GM18517 (cell line): ENCODE data around the gene COPS7A.
"Not testable (repeated sequence)": the region's sequence is repeated elsewhere in the genome, so short reads cannot be mapped to it uniquely, and the experiment has no call there.

Experiments
- ATAC-seq: cut with Tn5 transposase; IDR thresholded peaks from one replicate; pipeline ENCODE4 v1.9.1; 2021; ENCODE audit warnings: mild to moderate bottlenecking, moderate library complexity; ENCODE audit not compliant: unreplicated experiment

COPS7A gene

GRCh38 chr12:6701078-6701768, 22.6 kb upstream of the COPS7A start:
- no peak for ATAC-seq

- ATAC-seq = no peak
Observed at GRCh38 chr12:6703631-6704030, 20.2 kb upstream of the COPS7A start.

GRCh38 chr12:6708351-6708750, 15.5 kb upstream of the COPS7A start:
- ATAC-seq = not testable (repeated sequence)

- no peak for ATAC-seq
Observed at GRCh38 chr12:6708960-6709394, 14.9 kb upstream of the COPS7A start.

- not testable (repeated sequence) for ATAC-seq
Observed at GRCh38 chr12:6716031-6716873, 7.6 kb upstream of the COPS7A start.

- ATAC-seq = no peak
Observed at GRCh38 chr12:6716874-6717437, 6.9 kb upstream of the COPS7A start.

- ATAC-seq = no peak
Observed at GRCh38 chr12:6722863-6723262, 983 bp upstream of the COPS7A start.

- ATAC-seq = peak; percentile 14
Observed at GRCh38 chr12:6724409-6724797, 557 bp downstream of the COPS7A start.

GRCh38 chr12:6725350-6725749, 1.5 kb downstream of the COPS7A start:
- no peak for ATAC-seq

- ATAC-seq = no peak
Observed at GRCh38 chr12:6729186-6729585, 5.3 kb downstream of the COPS7A start.

- ATAC-seq = no peak
Observed at GRCh38 chr12:6730169-6730568, 6.3 kb downstream of the COPS7A start.

- ATAC-seq = no peak
Observed at GRCh38 chr12:6734506-6735387, 10.9 kb downstream of the COPS7A start.

- ATAC-seq = no peak
Observed at GRCh38 chr12:6735448-6736191, 11.8 kb downstream of the COPS7A start.

GRCh38 chr12:6736754-6737153, 12.9 kb downstream of the COPS7A start:
- ATAC-seq = no peak

GRCh38 chr12:6742080-6742479, 18.2 kb downstream of the COPS7A start:
- not testable (repeated sequence) for ATAC-seq

GRCh38 chr12:6742834-6743233, 19.0 kb downstream of the COPS7A start:
- no peak for ATAC-seq

- not testable (repeated sequence) for ATAC-seq
Observed at GRCh38 chr12:6743300-6743699, 19.5 kb downstream of the COPS7A start.

- ATAC-seq = no peak
Observed at GRCh38 chr12:6745741-6746525, 22.1 kb downstream of the COPS7A start.

- ATAC-seq = no peak
Observed at GRCh38 chr12:6747216-6747615, 23.4 kb downstream of the COPS7A start.
